Small intestine (tissue), 7 donors: ENCODE measurements around the gene RNF208. TPM values are rescaled to one million over a fixed set of nuclear protein-coding genes. Genes with fewer than 3 reads are reported as not detected.
A peak's percentile ranks its signal among the peaks of the same experiment; 100 is the strongest.
"Not testable (repeated sequence)": the region's sequence is repeated elsewhere in the genome, so short reads cannot be mapped to it uniquely, and the experiment has no call there.

Source experiments
- DNase-seq, 2 donors: peaks; one replicate each; pipeline versions ENCODE4 v3.0.0 to v3.0.0-alpha.2; 2013
- FAIRE-seq: peaks from 2 replicates; lab custom pipeline; 2012; peaks lifted over from hg19 to GRCh38; lab: Jason Lieb, UNC
- H3K27ac ChIP-seq, 3 donors: one replicate each; pipeline ENCODE4 v1.5.1; 2013; ENCODE audit warnings: low read length in 2 of 3, mild to moderate bottlenecking in 2 of 3, control low read depth in 1 of 3, inconsistent platforms in 1 of 3, low read depth in 1 of 3, moderate library complexity in 1 of 3
- H3K27me3 ChIP-seq, 3 donors: one replicate each; pipeline ENCODE4 v1.6.1; 2013; ENCODE audit warnings: low read length in 3 of 3, inconsistent platforms in 1 of 3; ENCODE audit not compliant: control insufficient read depth in 3 of 3, insufficient read depth in 3 of 3
- H3K36me3 ChIP-seq, 3 donors: one replicate each; pipeline ENCODE4 v1.6.1; 2013; ENCODE audit warnings: low read length in 3 of 3, inconsistent platforms in 1 of 3, low read depth in 1 of 3, mild to moderate bottlenecking in 1 of 3, moderate library complexity in 1 of 3; ENCODE audit not compliant: control insufficient read depth in 3 of 3, insufficient read depth in 2 of 3
- H3K4me1 ChIP-seq, 3 donors: one replicate each; pipeline ENCODE4 v1.6.1; 2013; ENCODE audit warnings: low read length in 2 of 3, inconsistent platforms in 1 of 3, low read depth in 1 of 3, mild to moderate bottlenecking in 1 of 3, moderate library complexity in 1 of 3; ENCODE audit not compliant: control insufficient read depth in 3 of 3, insufficient read depth in 2 of 3
- H3K4me3 ChIP-seq, 3 donors: one replicate each; pipeline ENCODE4 v1.5.1; 2013; ENCODE audit warnings: low read length in 3 of 3, control low read depth in 1 of 3, inconsistent platforms in 1 of 3, low read depth in 1 of 3, mild to moderate bottlenecking in 1 of 3, moderate library complexity in 1 of 3
- H3K9me3 ChIP-seq, 2 donors: one replicate each; pipeline ENCODE4 v1.6.1; 2013; ENCODE audit warnings: low read depth in 1 of 2, low read length in 1 of 2; ENCODE audit not compliant: control insufficient read depth in 2 of 2, insufficient read depth in 1 of 2
- WGBS, 3 donors: extraction: QIAGEN DNeasy Blood & Tissue Kit; methylation state at CpG; one replicate each; pipeline ENCODE4 v1.1.7; 2013; 5-methylcytosine and 5-hydroxymethylcytosine counted together
- polyA plus RNA-seq, 4 donors: library from polyadenylated mRNA; stranded (reverse) in 3 of 4; unstranded in 1 of 4; fragments of 200-250 nt in 3 of 4; fragments of 120-200 nt in 1 of 4; gene quantifications; one replicate each; pipeline versions ENCODE4 v1.2.1 to v1.2.3, GENCODE V29; 2013
- donor health status: healthy with polysubstance abuse.
- donor health status: control.
- donor health status: control.
- donor health status: Bipolar disorder and iron deficiency.
- donor health status: healthy.

RNF208 gene
- polyA plus RNA-seq, 4 donors, result 2.7 to 10.8 (median 8.3) TPM

DNA sequence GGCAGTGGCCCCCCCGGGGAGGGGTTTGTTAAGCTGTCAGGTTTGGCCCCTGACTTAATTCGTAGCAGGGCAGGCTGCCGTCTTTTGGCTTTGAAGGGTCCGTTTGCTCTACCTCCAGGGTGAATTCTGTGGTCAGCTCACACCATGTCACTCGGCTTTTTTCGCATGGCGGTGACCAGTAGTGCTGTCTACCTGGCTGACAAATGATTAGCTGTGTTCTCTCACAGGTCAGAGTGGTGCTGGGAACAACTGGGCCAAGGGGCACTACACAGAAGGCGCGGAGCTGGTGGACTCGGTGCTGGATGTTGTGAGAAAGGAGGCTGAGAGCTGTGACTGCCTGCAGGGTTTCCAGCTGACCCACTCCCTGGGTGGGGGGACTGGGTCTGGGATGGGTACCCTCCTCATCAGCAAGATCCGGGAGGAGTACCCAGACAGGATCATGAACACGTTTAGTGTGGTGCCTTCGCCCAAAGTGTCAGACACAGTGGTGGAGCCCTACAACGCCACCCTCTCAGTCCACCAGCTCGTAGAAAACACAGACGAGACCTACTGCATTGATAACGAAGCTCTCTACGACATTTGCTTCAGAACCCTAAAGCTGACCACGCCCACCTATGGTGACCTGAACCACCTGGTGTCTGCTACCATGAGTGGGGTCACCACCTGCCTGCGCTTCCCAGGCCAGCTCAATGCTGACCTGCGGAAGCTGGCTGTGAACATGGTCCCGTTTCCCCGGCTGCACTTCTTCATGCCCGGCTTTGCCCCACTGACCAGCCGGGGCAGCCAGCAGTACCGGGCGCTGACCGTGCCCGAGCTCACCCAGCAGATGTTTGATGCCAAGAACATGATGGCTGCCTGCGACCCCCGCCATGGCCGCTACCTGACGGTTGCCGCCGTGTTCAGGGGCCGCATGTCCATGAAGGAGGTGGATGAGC, 20.5 kb upstream of the RNF208 start:
- no peak for FAIRE-seq
- WGBS, 3 donors, result 16 to 60% (median 35%) methylated on average over 36 of the region's 36 CpGs
- H3K9me3 ChIP-seq, result no peaks in the 10 kb centered on the region

GRCh38 chr9:137241490-137242268, 19.6 kb upstream of the RNF208 start:
- FAIRE-seq (no peak), DNase-seq (peak; percentile 75 to 76)
- H3K27ac ChIP-seq, result peak overlapping the region; percentile 89 to 96 (median 92)
- H3K9me3 ChIP-seq, result no peaks in the 10 kb centered on the region
- peak overlapping the region; percentile 88 to 96 (median 91) for H3K4me3 ChIP-seq
- 0 to 2% (median 1%) methylated on average over 41 to 83 of the region's 83 CpGs for WGBS, 3 donors
- peaks cover 4 to 39% (median 9%) of the 10 kb centered on the region in 3 donors for H3K36me3 ChIP-seq
- no peaks in the 10 kb centered on the region for H3K27me3 ChIP-seq
- peaks cover 0 to 58% (median 6%) of the 10 kb centered on the region in 3 donors for H3K4me1 ChIP-seq

More for the DNA sequence above, 20.5 kb upstream of the RNF208 start:
- peak overlapping the region; percentile 88 to 96 (median 91) for H3K4me3 ChIP-seq
- peaks cover 4 to 39% (median 9%) of the 10 kb centered on the region in 3 donors for H3K36me3 ChIP-seq
- H3K27me3 ChIP-seq, result no peaks in the 10 kb centered on the region
- H3K4me1 ChIP-seq, result peaks cover 0 to 49% (median 4%) of the 10 kb centered on the region in 3 donors
- no peak for DNase-seq
- peak overlapping the region; percentile 82 to 96 (median 89) for H3K27ac ChIP-seq

DNA sequence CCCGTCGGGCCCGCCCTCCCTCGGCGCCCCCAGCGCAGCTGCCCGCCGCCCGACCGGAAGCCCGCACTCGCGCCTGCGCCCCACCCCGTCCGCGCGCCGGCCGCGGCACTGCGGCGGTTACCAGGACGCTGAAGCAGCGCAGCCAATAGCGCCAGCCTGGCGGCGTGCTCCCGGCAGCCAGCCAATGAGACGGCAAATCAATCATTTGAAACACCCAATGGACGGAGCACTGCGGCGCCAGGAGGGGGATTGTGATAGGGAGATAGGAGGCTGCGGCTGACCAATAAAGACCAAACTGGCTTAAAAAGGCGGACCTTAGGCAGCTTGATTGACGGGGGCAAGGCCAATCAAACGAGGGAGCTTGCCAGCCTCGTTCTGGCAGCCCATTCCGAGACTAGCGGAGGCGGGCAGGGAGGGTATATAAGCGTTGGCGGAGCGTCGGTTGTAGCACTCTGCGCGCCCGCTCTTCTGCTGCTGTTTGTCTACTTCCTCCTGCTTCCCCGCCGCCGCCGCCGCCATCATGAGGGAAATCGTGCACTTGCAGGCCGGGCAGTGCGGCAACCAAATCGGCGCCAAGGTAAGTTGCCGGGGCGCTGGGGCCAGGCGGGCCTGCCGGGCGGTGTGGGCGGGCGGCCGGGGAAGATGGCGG, 18.9 kb upstream of the RNF208 start, which contains the start of gene TUBB4B:
TUBB4B (plus strand) TSS at position 447 of the 649 bp plus-strand sequence; CDS start at position 521, 74 bp downstream.
- Histone ChIP-seq H3K27ac (peak within 1 kb of the TSS; percentile 96 to 98 (median 98)), H3K9me3 (no peaks in the 10 kb centered on the region), H3K4me3 (peak within 1 kb of the TSS; percentile 88 to 96 (median 91)), H3K36me3 (peaks cover 4 to 39% (median 9%) of the 10 kb centered on the region in 3 donors), H3K27me3 (no peaks in the 10 kb centered on the region), H3K4me1 (peaks cover 0 to 61% (median 7%) of the 10 kb centered on the region in 3 donors)
- 0 to 1% (median 0%) methylated on average over 55 to 67 of the region's 67 CpGs for WGBS, 3 donors
- FAIRE-seq, result peak; percentile 39
- peak; percentile 99 to 100 for DNase-seq

DNA sequence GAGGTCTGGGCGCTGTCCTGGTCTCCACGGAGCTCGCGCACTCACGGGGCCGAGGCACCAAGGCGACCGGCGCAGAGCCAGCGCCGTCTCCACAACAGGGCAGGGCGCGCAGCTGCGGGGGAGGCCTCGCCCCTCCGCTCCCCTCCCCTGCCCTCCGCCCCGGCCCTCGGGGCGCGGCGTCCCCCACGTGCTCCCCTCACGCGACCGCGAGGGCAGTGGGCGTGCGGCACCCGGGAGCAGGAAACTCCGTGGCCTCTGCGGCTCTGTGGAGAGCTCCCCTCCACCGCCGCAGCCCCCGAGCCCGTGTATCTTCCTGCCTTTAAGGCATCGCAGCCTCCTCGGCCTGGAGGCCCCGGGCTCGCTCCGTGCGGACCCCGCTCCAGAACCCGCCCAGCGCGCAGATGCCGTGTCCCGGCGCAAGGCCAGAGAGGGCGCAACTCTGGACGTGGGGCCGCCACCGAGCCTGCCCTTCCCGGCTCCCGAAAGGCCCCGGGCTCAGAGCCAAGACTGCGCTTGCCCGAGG, 18.3 kb upstream of the RNF208 start:
- no peaks in the 10 kb centered on the region for H3K9me3 ChIP-seq
- DNase-seq (peak; percentile 75 to 93), FAIRE-seq (no peak)
- H3K27me3 ChIP-seq, result no peaks in the 10 kb centered on the region
- H3K4me1 ChIP-seq, result peaks cover 0 to 65% (median 7%) of the 10 kb centered on the region in 3 donors
- peaks cover 4 to 43% (median 9%) of the 10 kb centered on the region in 3 donors for H3K36me3 ChIP-seq
- H3K4me3 ChIP-seq, result peak overlapping the region; percentile 62 to 71 (median 65)
- H3K27ac ChIP-seq, result peak overlapping the region; percentile 96 to 98 (median 98)
- WGBS, 3 donors, result 0% methylated on average over 42 to 58 of the region's 58 CpGs

GRCh38 chr9:137239541-137240200, 17.6 kb upstream of the RNF208 start:
- Histone ChIP-seq H3K27ac (peak overlapping the region; percentile 96 to 98 (median 98)), H3K4me3 (peak overlapping the region; percentile 62 to 71 (median 65)), H3K4me1 (peaks cover 0 to 67% (median 7%) of the 10 kb centered on the region in 3 donors), H3K36me3 (peaks cover 4 to 50% (median 9%) of the 10 kb centered on the region in 3 donors)
- not testable (repeated sequence) for H3K9me3 ChIP-seq, FAIRE-seq, H3K27me3 ChIP-seq, DNase-seq
- whole genome bisulfite sequencing, 3 donors, result 34 to 46% (median 40%) methylated on average over 23 to 27 of the region's 27 CpGs

- H3K36me3 ChIP-seq, result peaks cover 3 to 51% (median 6%) of the 10 kb centered on the region in 3 donors
- peak; percentile 70 to 76 for DNase-seq
- no peak overlapping the region for H3K4me3 ChIP-seq
- H3K4me1 ChIP-seq, result peaks cover 0 to 56% (median 7%) of the 10 kb centered on the region in 3 donors
- H3K27me3 ChIP-seq, result no peaks in the 10 kb centered on the region
- no peaks in the 10 kb centered on the region for H3K9me3 ChIP-seq
- H3K27ac ChIP-seq, result peak overlapping the region; percentile 27 to 76 (median 64)
- 19 to 61% (median 43%) methylated on average over 13 of the region's 13 CpGs for WGBS, 3 donors
- FAIRE-seq, result no peak
These were observed 16.0 kb upstream of the RNF208 start for GRCh38 chr9:137237759-137238726.
